Nephron progenitor cell (in vitro differentiated cells): ENCODE data around the gene ZBED6.

ENCODE experiments used
- DNase-seq: peaks from one replicate; pipeline ENCODE4 v3.0.0; 2021
- H3K27ac Mint-ChIP-seq: 2 replicates; pipeline ENCODE4 v1.8.0; 2021; ENCODE audit warnings: mild to moderate bottlenecking, moderate library complexity, mixed read lengths
- H3K27me3 Mint-ChIP-seq: 2 replicates; pipeline ENCODE4 v1.8.0; 2021; ENCODE audit warnings: mild to moderate bottlenecking, low read depth, mixed read lengths; ENCODE audit not compliant: poor library complexity
- H3K36me3 Mint-ChIP-seq: 2 replicates; pipeline ENCODE4 v1.8.0; 2021; ENCODE audit warnings: low read depth, mixed read lengths
- H3K4me1 Mint-ChIP-seq: 2 replicates; pipeline ENCODE4 v1.8.0; 2021; ENCODE audit warnings: mixed read lengths
- H3K4me3 Mint-ChIP-seq: 2 replicates; pipeline ENCODE4 v1.8.0; 2021; ENCODE audit warnings: mild to moderate bottlenecking, moderate library complexity, mixed read lengths
- H3K9me3 Mint-ChIP-seq: 2 replicates; pipeline ENCODE4 v1.8.0; 2021; ENCODE audit warnings: mild to moderate bottlenecking, moderate library complexity, mixed read lengths
- TF ChIP-seq, protein P1 (sequence below): fragments of 200-600 bp; sonication (generic); IDR thresholded peaks from 2 replicates; pipeline ENCODE4 v1.5.0; 2021; ENCODE audit warnings: antibody characterized with exemption

The ZBED6 gene

DNA sequence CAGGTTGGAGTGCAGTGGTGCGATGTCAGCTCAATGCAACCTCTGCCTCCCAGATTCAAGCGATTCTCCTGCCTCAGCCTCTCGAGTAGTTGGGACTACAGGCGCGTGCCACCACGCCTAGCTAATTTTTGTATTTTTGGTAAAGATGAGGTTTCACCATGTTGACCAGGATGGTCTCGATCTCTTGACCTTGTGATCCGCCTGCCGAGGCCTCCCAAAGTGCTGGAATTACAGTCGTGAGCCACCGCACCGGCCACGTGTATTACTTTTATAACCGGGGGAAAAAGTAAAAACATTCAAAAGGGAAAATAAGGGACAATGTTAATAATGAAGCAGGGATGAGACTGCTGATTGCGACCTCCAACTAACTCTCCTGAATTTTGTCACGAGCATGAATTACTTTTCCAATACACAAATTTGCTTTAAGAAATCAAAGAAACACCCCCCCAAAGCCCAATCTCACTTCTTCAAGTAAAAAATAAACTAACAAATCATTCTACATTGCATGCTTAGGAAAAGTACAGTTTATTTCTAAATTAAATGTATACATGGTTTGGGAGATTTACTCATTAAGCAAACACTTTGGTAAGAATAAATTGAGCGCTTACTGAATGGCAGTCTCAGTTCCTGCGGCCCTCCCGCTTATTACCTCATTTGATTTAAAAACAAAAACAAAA lies 521 bp upstream of the ZBED6 start:
- peaks cover 46% of the 10 kb centered on the region for H3K36me3 Mint-ChIP-seq
- H3K4me1 Mint-ChIP-seq, result peaks cover 29% of the 10 kb centered on the region
- peaks cover 2% of the 10 kb centered on the region for H3K27me3 Mint-ChIP-seq
- H3K4me3 Mint-ChIP-seq, result peak overlapping the region; percentile 95
- peaks cover 43% of the 10 kb centered on the region for H3K9me3 Mint-ChIP-seq
- peak overlapping the region; percentile 100 for H3K27ac Mint-ChIP-seq
- TF ChIP-seq, protein P1, sequence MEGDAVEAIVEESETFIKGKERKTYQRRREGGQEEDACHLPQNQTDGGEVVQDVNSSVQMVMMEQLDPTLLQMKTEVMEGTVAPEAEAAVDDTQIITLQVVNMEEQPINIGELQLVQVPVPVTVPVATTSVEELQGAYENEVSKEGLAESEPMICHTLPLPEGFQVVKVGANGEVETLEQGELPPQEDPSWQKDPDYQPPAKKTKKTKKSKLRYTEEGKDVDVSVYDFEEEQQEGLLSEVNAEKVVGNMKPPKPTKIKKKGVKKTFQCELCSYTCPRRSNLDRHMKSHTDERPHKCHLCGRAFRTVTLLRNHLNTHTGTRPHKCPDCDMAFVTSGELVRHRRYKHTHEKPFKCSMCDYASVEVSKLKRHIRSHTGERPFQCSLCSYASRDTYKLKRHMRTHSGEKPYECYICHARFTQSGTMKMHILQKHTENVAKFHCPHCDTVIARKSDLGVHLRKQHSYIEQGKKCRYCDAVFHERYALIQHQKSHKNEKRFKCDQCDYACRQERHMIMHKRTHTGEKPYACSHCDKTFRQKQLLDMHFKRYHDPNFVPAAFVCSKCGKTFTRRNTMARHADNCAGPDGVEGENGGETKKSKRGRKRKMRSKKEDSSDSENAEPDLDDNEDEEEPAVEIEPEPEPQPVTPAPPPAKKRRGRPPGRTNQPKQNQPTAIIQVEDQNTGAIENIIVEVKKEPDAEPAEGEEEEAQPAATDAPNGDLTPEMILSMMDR, result no peak
- DNase-seq, result no peak

DNA sequence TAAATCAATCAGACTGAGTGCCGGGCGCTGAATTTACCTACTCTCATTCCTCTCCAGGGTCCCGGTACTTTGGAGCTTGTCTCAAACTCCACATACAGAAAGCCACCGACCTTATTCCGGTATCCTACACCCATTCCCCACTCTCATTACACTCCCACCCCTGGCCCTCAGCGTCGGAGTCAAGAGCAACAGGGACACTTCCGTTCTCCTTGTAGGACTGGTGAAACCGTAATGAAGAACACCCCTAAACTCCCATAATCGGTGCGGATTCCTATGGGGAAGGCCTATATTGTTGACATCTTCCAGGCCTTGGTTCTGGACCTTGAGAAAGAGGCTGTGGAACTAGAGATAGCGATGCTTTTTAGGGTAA lies 798 bp downstream of the ZBED6 start:
- H3K4me3 Mint-ChIP-seq, result peak overlapping the region; percentile 95
- TF ChIP-seq, protein P1, result no peak
- H3K27me3 Mint-ChIP-seq, result peaks cover 2% of the 10 kb centered on the region
- peaks cover 59% of the 10 kb centered on the region for H3K36me3 Mint-ChIP-seq
- peaks cover 53% of the 10 kb centered on the region for H3K9me3 Mint-ChIP-seq
- peaks cover 29% of the 10 kb centered on the region for H3K4me1 Mint-ChIP-seq
- H3K27ac Mint-ChIP-seq, result peak overlapping the region; percentile 99
- DNase-seq, result no peak

DNA sequence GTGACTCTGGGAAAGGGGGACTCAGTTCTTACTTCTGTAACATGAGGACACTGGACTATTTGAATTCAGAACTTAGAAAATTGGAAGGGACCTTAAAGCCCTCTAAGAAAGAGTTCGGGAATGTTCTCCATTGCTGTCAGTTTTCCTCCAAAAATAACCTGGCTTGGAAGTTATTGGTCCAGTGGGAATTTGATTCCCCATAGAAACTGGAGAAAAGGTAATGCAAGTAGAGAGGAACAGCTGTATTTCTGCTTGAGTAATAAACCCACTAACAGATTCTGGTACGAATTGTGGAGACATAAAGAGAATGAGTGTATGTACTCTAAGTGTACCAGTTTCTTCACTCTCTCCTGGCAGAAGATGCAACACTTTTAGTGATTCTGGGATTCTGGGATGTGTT lies 1.8 kb downstream of the ZBED6 start:
- DNase-seq, result no peak
- Mint-ChIP-seq H3K27me3 (peaks cover 2% of the 10 kb centered on the region), H3K27ac (no peak overlapping the region), H3K36me3 (peaks cover 69% of the 10 kb centered on the region), H3K4me3 (peak overlapping the region; percentile 95), H3K9me3 (peaks cover 55% of the 10 kb centered on the region), H3K4me1 (peaks cover 29% of the 10 kb centered on the region)
- TF ChIP-seq, protein P1, result no peak

DNA sequence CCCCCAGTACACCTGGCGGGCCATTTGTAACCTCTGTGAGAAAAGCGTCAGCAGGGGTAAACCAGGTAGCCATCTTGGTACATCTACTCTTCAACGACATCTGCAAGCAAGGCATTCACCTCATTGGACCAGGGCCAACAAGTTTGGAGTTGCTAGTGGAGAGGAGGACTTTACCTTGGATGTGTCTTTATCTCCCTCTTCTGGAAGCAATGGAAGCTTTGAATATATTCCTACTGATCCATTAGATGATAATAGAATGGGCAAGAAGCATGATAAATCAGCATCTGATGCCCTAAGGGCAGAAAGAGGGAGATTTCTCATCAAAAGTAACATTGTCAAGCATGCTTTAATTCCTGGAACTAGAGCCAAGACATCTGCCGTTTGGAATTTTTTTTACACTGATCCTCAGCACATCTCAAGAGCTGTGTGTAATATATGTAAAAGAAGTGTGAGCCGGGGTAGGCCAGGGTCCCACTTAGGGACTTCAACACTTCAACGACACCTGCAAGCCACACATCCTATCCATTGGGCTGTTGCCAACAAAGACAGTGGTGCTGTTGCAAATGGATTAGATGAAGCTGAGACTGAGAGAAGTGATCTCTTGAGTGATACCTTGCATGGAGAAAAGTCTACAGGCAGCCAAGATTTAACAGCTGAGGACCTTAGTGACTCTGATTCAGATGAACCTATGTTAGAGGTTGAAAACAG lies 2.7 kb downstream of the ZBED6 start:
- Mint-ChIP-seq H3K4me3 (peak overlapping the region; percentile 95), H3K4me1 (peaks cover 29% of the 10 kb centered on the region), H3K27me3 (no peaks in the 10 kb centered on the region), H3K27ac (no peak overlapping the region), H3K9me3 (peaks cover 60% of the 10 kb centered on the region), H3K36me3 (peaks cover 78% of the 10 kb centered on the region)
- DNase-seq, result no peak
- TF ChIP-seq, protein P1, result no peak

DNA sequence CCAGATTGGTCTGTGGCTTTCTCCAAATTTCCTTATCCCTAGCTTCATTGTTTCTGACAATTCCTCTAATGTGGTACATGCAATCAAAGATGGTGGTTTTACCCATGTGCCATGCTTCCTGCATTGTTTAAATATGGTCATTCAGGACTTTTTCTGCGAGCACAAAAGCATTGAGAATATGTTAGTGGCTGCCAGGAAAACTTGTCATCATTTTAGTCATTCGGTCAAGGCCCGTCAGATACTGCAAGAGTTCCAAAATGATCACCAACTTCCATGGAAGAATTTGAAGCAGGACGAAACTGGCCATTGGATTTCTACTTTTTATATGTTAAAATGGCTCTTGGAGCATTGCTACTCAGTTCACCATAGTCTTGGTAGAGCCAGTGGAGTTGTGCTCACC lies 3.7 kb downstream of the ZBED6 start:
- Mint-ChIP-seq H3K9me3 (peaks cover 70% of the 10 kb centered on the region), H3K36me3 (peaks cover 89% of the 10 kb centered on the region), H3K27ac (no peak overlapping the region), H3K27me3 (no peaks in the 10 kb centered on the region), H3K4me3 (no peak overlapping the region), H3K4me1 (peaks cover 29% of the 10 kb centered on the region)
- TF ChIP-seq, protein P1, result no peak
- no peak for DNase-seq
